PC-3 (cell line): ENCODE measurements around the gene AGBL5. TPM values are rescaled to one million over a fixed set of nuclear protein-coding genes. Genes with fewer than 3 reads are reported as not detected.

ENCODE experiments used
- ATAC-seq: fragments of 200-7000 bp; cut with Tn5 transposase; 2 replicates; pipeline ENCODE4 v1.9.1; 2020; ENCODE audit warnings: mild to moderate bottlenecking, moderate library complexity
- BruUV-seq: library from RNA; stranded (reverse); fragments of 400-500 nt; replicated peaks from 2 replicates; lab custom pipeline; 2021; lab: Mats Ljungman, UMichigan
- CTCF ChIA-PET: fragments of 300-600 bp; sonication (Branson Sonifier 250); formaldehyde crosslinking; loops from one replicate; lab custom pipeline; 2022; ENCODE audit warnings: antibody characterized with exemption; lab: Charles Lee
- POLR2A ChIA-PET: fragments of 300-600 bp; sonication (Branson Sonifier 250); formaldehyde crosslinking; loops from one replicate; lab custom pipeline; 2022; ENCODE audit warnings: antibody characterized with exemption; ENCODE audit not compliant: unreplicated experiment; lab: Charles Lee
- DNase-seq: peaks from one replicate; pipeline ENCODE4 v3.0.0-alpha.2; 2015
- H2AFZ ChIP-seq: fragments of 300-600 bp; sonication (generic); 2 replicates; pipeline ENCODE4 v1.6.0; 2016; ENCODE audit warnings: antibody characterized with exemption, low read length
- H3F3A ChIP-seq: fragments of 300-600 bp; sonication (generic); one replicate; pipeline ENCODE4 v1.6.0; 2017; ENCODE audit warnings: antibody characterized with exemption, low read length, control low read depth, mild to moderate bottlenecking; ENCODE audit not compliant: unreplicated experiment
- H3K27ac ChIP-seq: fragments of 300-600 bp; sonication (generic); 2 replicates; pipeline ENCODE4 v1.5.1; 2016; ENCODE audit warnings: mild to moderate bottlenecking, low read length
- H3K27me3 ChIP-seq: fragments of 300-600 bp; sonication (generic); 2 replicates; pipeline ENCODE4 v1.6.1; 2016; ENCODE audit warnings: low read length, mixed read lengths
- H3K36me3 ChIP-seq: fragments of 300-600 bp; sonication (generic); 2 replicates; pipeline ENCODE4 v1.6.1; 2016; ENCODE audit warnings: low read depth, mixed run types, low read length, mixed read lengths
- H3K4me1 ChIP-seq: fragments of 300-600 bp; sonication (generic); 2 replicates; pipeline ENCODE4 v1.5.1; 2016; ENCODE audit warnings: low read length; ENCODE audit not compliant: insufficient read depth
- H3K4me2 ChIP-seq: fragments of 300-600 bp; sonication (generic); 2 replicates; pipeline ENCODE4 v1.6.0; 2016; ENCODE audit warnings: low read length
- H3K4me3 ChIP-seq: fragments of 300-600 bp; sonication (generic); 2 replicates; pipeline ENCODE4 v1.5.1; 2016; ENCODE audit warnings: mild to moderate bottlenecking, low read length, mixed read lengths
- H3K79me2 ChIP-seq: fragments of 300-600 bp; sonication (generic); 2 replicates; pipeline ENCODE4 v1.6.1; 2017; ENCODE audit warnings: low read length, mixed read lengths
- H3K9ac ChIP-seq: fragments of 300-600 bp; sonication (generic); 2 replicates; pipeline ENCODE4 v1.6.0; 2016; ENCODE audit warnings: mild to moderate bottlenecking, low read length
- H3K9me2 ChIP-seq: fragments of 300-600 bp; sonication (generic); replicated peaks from 2 replicates; pipeline ENCODE4 v1.6.1; 2016; ENCODE audit warnings: mixed run types, low read length, mixed read lengths
- H3K9me3 ChIP-seq: fragments of 300-600 bp; sonication (generic); 2 replicates; pipeline ENCODE4 v1.6.1; 2016; ENCODE audit warnings: low read length, mixed read lengths
- H4K20me1 ChIP-seq: fragments of 300-600 bp; sonication (generic); 2 replicates; pipeline ENCODE4 v1.6.1; 2016; ENCODE audit warnings: low read length, mixed read lengths
- CTCF ChIP-seq: fragments of 300-600 bp; sonication (generic); conservative IDR thresholded peaks from 2 replicates; pipeline ENCODE4 v1.5.1; 2017; ENCODE audit warnings: antibody characterized with exemption, low read depth, mild to moderate bottlenecking, low read length
- EZH2 ChIP-seq: fragments of 300-600 bp; sonication (generic); IDR thresholded peaks from one replicate; pipeline ENCODE4 v1.6.1; 2017; ENCODE audit warnings: antibody characterized with exemption, mild to moderate bottlenecking, low read length; ENCODE audit not compliant: unreplicated experiment
- EZH2phosphoT487 ChIP-seq: fragments of 300-600 bp; sonication (generic); IDR thresholded peaks from 2 replicates; pipeline ENCODE4 v1.6.1; 2018; ENCODE audit warnings: mild to moderate bottlenecking, antibody characterized with exemption, low read length, borderline replicate concordance
- intact Hi-C: fragments of 100-400 bp; cut with micrococcal nuclease; formaldehyde crosslinking; loops from 2 replicates; pipeline ENCODE4 v1.9.0; 2023
- total RNA-seq: library from RNA; depleted of rRNA; stranded (reverse); fragments of >200 nt; gene quantifications from 2 replicates; pipeline ENCODE4 v1.2.3, GENCODE V29; 2014

The AGBL5 gene
- total RNA-seq, 1 experiment from 2014 or later: 14.1 TPM

DNA sequence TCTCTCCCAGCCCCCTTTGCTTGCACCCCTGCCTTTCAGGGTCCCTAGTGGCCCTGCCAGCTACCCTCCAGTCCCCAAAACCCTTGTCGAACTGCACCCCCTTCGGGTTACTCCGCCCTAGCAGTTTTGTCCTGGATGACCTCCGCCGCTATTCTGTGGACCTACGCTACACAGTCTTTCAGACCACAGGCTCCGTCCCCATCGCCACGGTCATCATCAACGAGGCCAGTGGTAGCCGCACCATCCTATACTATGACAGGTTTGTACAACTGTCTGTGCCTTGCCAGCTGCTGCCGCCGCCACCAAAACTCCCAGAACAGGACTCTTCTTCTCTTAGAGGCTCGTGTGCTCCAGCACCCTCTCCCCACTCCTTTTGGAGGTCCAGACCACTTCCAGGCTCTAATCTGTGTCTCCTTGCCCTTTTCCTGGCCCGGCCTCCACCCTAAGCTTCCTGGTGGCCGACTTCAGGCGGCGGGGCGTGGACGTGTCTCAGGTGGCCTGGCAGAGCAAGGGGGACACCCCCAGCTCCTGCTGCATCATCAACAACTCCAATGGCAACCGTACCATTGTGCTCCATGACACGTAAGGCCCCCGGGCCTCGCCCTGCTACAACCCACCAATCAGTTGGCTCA lies 43.0 kb downstream of the AGBL5 start:
- Histone ChIP-seq H2AFZ (no peak overlapping the region), H3K36me3 (no peaks in the 10 kb centered on the region), H3K9ac (no peak overlapping the region), H4K20me1 (no peaks in the 10 kb centered on the region), H3K9me2 (no peaks in the 10 kb centered on the region), H3K79me2 (no peaks in the 10 kb centered on the region), H3K9me3 (no peaks in the 10 kb centered on the region), H3K4me2 (no peak overlapping the region), H3K4me3 (no peak overlapping the region), H3K27ac (no peak overlapping the region), H3F3A (no peaks in the 10 kb centered on the region), H3K27me3 (no peaks in the 10 kb centered on the region), H3K4me1 (no peaks in the 10 kb centered on the region)
- TF ChIP-seq EZH2 (no peak), EZH2phosphoT487 (no peak), CTCF (no peak)
- ChIA-PET CTCF (no interaction called here), POLR2A (no interaction called here)
- ATAC-seq (no peak), DNase-seq (no peak)
- no TSS peak for BruUV-seq
- intact Hi-C loops: no loop called here

DNA sequence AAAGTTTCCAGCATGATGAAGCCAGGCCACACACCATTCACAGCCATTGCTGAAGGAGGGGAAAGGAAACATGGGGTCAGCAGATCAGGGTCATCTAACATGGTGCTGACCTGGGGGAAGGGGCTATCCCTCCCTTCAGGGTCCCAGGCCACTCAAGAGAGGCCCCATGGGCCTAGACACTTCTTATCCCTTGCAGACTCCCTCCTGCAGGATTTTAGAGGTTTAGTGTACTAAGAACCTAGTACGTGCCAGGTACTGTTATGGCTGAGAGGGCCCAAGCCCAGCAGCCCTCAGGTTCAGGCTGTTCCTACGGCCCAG lies 43.9 kb downstream of the AGBL5 start:
- POLR2A ChIA-PET: no interaction called here
- no peaks in the 10 kb centered on the region for H3F3A ChIP-seq
- TF ChIP-seq CTCF (no peak), EZH2phosphoT487 (no peak), EZH2 (no peak)
- no peaks in the 10 kb centered on the region for H3K79me2 ChIP-seq
- H2AFZ ChIP-seq: no peak overlapping the region
- no peaks in the 10 kb centered on the region for H3K4me1 ChIP-seq
- H3K9me2 ChIP-seq: no peaks in the 10 kb centered on the region
- H3K27ac ChIP-seq: no peak overlapping the region
- no peaks in the 10 kb centered on the region for H3K9me3 ChIP-seq
- CTCF ChIA-PET: no interaction called here
- intact Hi-C loops: no loop called here
- no peak for DNase-seq
- H4K20me1 ChIP-seq: no peaks in the 10 kb centered on the region
- no peaks in the 10 kb centered on the region for H3K27me3 ChIP-seq
- H3K36me3 ChIP-seq: no peaks in the 10 kb centered on the region
- H3K4me3 ChIP-seq: no peak overlapping the region
- H3K4me2 ChIP-seq: no peak overlapping the region
- BruUV-seq: no TSS peak
- ATAC-seq: no peak
- no peak overlapping the region for H3K9ac ChIP-seq

- H3K4me2 ChIP-seq: no peak overlapping the region
- peak; percentile 23 for DNase-seq
These were observed 44.5 kb downstream of the AGBL5 start for GRCh38 chr2:27095745-27096651.

More at GRCh38 chr2:27095745-27096651, 44.5 kb downstream of the AGBL5 start:
- Histone ChIP-seq H3K27ac (no peak overlapping the region), H3K9me2 (no peaks in the 10 kb centered on the region), H3K36me3 (no peaks in the 10 kb centered on the region), H3F3A (no peaks in the 10 kb centered on the region), H3K4me3 (no peak overlapping the region), H3K27me3 (no peaks in the 10 kb centered on the region), H3K9ac (no peak overlapping the region), H4K20me1 (no peaks in the 10 kb centered on the region), H2AFZ (0 out of 2 replicates have a peak overlapping the region, but pooled peaks have one; percentile 36), H3K4me1 (no peaks in the 10 kb centered on the region), H3K9me3 (no peaks in the 10 kb centered on the region), H3K79me2 (no peaks in the 10 kb centered on the region)
- intact Hi-C loops: no loop called here
- ChIA-PET CTCF (interaction anchor here (2.1 kb wide), 1 partner anchor 95 kb away, joined by 7 read pairs; no protein-coding TSS in a partner anchor), POLR2A (no interaction called here)
- ATAC-seq: peak; percentile 36; the same call in 1 of the 2 replicates
- BruUV-seq: no TSS peak
- TF ChIP-seq CTCF (no peak), EZH2 (no peak), EZH2phosphoT487 (no peak)
